ENCODE data around the gene PCBP3. TPM values are rescaled to one million over a fixed set of nuclear protein-coding genes. Genes with fewer than 3 reads are reported as not detected.
A peak's percentile ranks its signal among the peaks of the same experiment; 100 is the strongest.

The PCBP3 gene
- total RNA-seq, 1 experiment from 2014 or later = 10.9 TPM

DNA sequence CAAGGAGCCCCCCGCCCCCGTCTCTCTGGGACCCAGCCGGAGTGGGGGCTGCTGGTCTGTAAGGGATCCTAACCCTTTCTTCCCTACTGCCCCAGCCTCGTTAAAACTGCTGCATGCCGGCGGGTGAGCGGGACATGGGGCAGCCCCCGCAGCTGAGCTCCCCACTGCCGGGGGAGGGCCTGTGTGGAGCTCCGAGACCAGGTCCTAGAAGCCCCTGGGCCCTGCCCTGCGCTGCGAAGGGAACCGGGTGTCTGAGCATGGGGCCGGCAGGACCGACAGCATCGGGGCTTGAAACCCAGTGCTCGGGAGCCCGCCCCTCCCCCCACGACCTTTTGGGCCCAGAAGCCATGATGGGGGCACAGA, 328.8 kb downstream of the PCBP3 start:
- H2BK15ac ChIP-seq (ENCODE audit: low read depth, low read length) = no peak overlapping the region
- H3K79me1 ChIP-seq (ENCODE audit: insufficient read depth, low read depth, low read length, poor library complexity, severe bottlenecking) = no peaks in the 10 kb centered on the region
- no peak overlapping the region for H2BK120ac ChIP-seq (ENCODE audit: low read depth, low read length, poor library complexity, severe bottlenecking)
- H3K23ac ChIP-seq (ENCODE audit: insufficient read length, low read depth, low read length) = no peak overlapping the region
- Mint-ChIP-seq H3K4me1 (peaks cover 18 to 20% of the 10 kb centered on the region in 2 experiments), H3K27ac (no peak overlapping the region), H3K4me3 (peak overlapping the region in 1 of 2 experiments; percentile 30; a peak in 1 of 5 replicates), H3K27me3 (ENCODE audit: low read depth) (peaks cover 8% of the 10 kb centered on the region), H3K9me3 (no peaks in the 10 kb centered on the region; a peak in 1 of 5 replicates), H3K36me3 (ENCODE audit: insufficient read depth in 1 of 3, low read depth in 3 of 3) (no peaks in the 10 kb centered on the region)
- H2AFZ ChIP-seq (ENCODE audit: low read length) = no peak overlapping the region
- no peak overlapping the region for H3K4me2 ChIP-seq (ENCODE audit: insufficient read depth, insufficient read length, low read length)
- no peak overlapping the region for H3K9ac ChIP-seq (ENCODE audit: extremely low read depth, insufficient read length, low read length)
- no peak overlapping the region for H3K18ac ChIP-seq (ENCODE audit: insufficient read length, low read depth, low read length)
- H3K27ac ChIP-seq (ENCODE audit: insufficient read length, low read depth, low read length) = no peak overlapping the region
- H4K20me1 ChIP-seq (ENCODE audit: control insufficient read depth, insufficient read depth, insufficient read length) = no peaks in the 10 kb centered on the region
- TF ChIP-seq, protein P1, sequence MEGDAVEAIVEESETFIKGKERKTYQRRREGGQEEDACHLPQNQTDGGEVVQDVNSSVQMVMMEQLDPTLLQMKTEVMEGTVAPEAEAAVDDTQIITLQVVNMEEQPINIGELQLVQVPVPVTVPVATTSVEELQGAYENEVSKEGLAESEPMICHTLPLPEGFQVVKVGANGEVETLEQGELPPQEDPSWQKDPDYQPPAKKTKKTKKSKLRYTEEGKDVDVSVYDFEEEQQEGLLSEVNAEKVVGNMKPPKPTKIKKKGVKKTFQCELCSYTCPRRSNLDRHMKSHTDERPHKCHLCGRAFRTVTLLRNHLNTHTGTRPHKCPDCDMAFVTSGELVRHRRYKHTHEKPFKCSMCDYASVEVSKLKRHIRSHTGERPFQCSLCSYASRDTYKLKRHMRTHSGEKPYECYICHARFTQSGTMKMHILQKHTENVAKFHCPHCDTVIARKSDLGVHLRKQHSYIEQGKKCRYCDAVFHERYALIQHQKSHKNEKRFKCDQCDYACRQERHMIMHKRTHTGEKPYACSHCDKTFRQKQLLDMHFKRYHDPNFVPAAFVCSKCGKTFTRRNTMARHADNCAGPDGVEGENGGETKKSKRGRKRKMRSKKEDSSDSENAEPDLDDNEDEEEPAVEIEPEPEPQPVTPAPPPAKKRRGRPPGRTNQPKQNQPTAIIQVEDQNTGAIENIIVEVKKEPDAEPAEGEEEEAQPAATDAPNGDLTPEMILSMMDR (conservative IDR thresholded peaks at IDR 0.05) = no peak
- H3K4me1 ChIP-seq (ENCODE audit: insufficient read depth, low read length) = no peaks in the 10 kb centered on the region; the same call in 1 of the 2 replicates
- H3K4ac ChIP-seq (ENCODE audit: low read depth, low read length) = no peak overlapping the region
- H3K56ac ChIP-seq (ENCODE audit: insufficient read length, low read depth, low read length) = no peak overlapping the region
- no CpG with 5 or more reads among the region's 19 CpGs for WGBS (ENCODE audit: extremely low coverage, insufficient read length, low lambda C conversion rate)
- DNase-seq = no peak
- no peak overlapping the region for H2AK5ac ChIP-seq (ENCODE audit: insufficient read length, low read length)
- no peak overlapping the region for H3T11ph ChIP-seq (ENCODE audit: low read length)
- peaks cover 26% of the 10 kb centered on the region for H3K23me2 ChIP-seq (ENCODE audit: insufficient read length, low read depth, low read length, poor library complexity, severe bottlenecking)
- H4K5ac ChIP-seq (ENCODE audit: insufficient read length, low read depth, low read length) = no peak overlapping the region
- peak overlapping the region; percentile 32; the same call in 1 of the 2 replicates for H3K14ac ChIP-seq (ENCODE audit: insufficient read depth, low read length)
- H4K91ac ChIP-seq (ENCODE audit: insufficient read length, low read depth, low read length) = no peak overlapping the region
- H2BK20ac ChIP-seq (ENCODE audit: low read depth, low read length, poor library complexity, severe bottlenecking) = no peak overlapping the region
- no peaks in the 10 kb centered on the region for H3K27me3 ChIP-seq (ENCODE audit: insufficient read depth, low read length)
- no peak overlapping the region for H2BK5ac ChIP-seq (ENCODE audit: insufficient read length, low read length)
- no peaks in the 10 kb centered on the region for H3K9me3 ChIP-seq (ENCODE audit: control insufficient read depth, low read depth, low read length)
- no peak overlapping the region for H2BK12ac ChIP-seq (ENCODE audit: insufficient read length, low read depth, low read length)
- no peaks in the 10 kb centered on the region for H3K79me2 ChIP-seq (ENCODE audit: insufficient read depth, low read length)
- H4K8ac ChIP-seq (replicated peaks; ENCODE audit: insufficient read length, low read depth, low read length) = no peak overlapping the region
